RPMI7951 (cell line): ENCODE results near the gene DPH2. TPM values are rescaled to one million over a fixed set of nuclear protein-coding genes. Genes with fewer than 3 reads are reported as not detected.
A peak's percentile ranks its signal among the peaks of the same experiment; 100 is the strongest.

Experiments
- DNase-seq: peaks from one replicate; pipeline ENCODE4 v3.0.0-alpha.2; 2012; ENCODE audit warnings: low read depth
- total RNA-seq: library from RNA; depleted of rRNA; stranded (reverse); fragments of >200 nt; shearing (Covaris generic); gene quantifications from 2 replicates; pipeline ENCODE4 v1.2.3, GENCODE V29; 2014

The DPH2 gene
- total RNA-seq, 1 experiment from 2014 or later: 25.5 TPM

DNA sequence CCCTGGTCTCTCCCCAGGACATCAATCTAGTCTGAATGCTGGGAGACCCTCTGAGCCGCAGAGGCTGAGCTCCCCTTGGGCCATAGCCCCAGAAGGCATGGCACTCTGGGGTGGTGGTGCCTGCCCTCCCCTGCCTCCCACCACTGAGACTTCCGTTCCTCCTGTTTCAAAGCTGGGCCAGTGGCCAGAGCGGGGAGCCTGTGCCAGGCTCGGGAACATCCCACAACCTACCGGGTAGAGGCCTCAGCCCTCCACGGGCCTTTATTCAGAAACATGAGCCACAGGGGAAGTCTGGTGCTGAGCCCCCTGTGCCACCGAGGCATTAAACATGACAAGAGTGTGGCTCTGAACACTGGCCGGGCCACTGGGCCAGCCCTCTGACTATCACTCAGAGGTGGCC, 29.6 kb downstream of the DPH2 start:
- no peak for DNase-seq

DNA sequence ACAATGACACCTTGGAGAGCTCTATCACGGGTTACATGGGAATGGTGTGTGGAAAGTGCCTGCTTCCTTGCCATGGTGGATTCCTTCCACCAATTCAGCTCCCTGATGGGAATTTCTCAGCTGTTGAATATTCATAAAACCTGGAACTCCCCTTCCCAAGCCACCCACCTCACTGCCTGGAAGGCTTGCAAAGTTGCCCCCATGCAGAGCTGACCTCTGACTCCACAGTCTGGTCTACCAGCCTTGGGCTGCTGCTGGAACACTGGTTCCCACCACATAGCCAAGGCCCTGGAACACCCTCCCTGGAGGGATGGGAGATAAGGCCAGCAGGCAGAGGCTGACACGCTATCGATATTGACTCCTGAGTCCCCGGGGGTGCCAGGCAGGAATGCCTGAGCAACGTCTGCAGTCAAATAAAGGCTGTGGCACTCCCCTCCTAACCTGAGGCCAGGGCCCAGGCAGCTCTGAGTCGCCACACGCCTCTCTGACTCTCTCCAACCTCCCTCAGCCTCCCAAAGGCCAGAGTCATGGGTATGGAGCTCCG, 30.4 kb downstream of the DPH2 start:
- no peak for DNase-seq

GRCh38 chr1:44002165-44002564, 32.4 kb downstream of the DPH2 start:
- DNase-seq: no peak

DNA sequence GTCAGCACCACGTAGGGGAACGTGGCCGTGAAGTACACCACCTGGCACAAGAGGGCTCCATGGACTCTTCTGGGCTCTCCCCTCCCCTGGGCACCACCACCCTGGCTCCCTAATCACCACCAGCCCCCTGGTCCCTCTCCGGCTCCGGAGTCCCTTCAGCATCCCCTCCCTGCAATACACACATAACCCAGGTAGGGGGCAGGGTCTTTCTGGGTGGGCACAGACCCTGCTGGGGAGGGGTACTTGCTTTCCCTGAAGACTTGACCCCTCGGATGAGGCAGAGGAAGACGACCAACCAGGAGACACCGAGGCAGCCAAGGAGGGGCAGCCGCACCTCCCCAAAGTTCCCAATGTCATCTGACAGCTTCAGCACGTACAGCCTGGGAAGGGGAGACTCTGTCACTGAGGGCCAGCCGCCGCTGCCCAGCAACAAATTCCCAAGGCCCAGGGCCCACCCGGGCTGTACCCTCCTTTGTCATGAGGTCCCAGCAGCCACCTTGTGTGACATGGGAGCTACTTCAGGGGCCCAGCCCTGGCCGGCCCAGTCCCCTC, 32.9 kb downstream of the DPH2 start:
- DNase-seq: no peak

DNA sequence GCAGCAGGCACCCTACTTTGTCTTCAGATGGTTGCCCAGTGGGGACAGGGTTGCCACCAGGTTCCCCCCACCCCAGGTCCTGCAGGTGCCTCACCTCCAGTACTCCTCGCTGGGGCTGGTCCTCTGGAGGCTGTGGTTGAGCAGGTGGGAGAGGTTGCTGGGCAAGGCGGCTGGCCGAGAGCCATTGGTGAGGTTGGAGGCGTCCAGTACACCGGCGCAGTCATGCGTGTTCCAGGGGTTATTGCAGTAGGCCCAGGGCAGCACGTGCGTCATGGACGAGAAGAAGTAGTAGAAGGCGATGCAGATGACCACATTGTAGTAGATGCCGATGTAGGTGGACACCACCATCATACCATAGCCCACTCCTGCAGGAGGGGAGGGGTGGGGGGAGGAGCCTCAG, 38.4 kb downstream of the DPH2 start:
- DNase-seq: no peak

DNA sequence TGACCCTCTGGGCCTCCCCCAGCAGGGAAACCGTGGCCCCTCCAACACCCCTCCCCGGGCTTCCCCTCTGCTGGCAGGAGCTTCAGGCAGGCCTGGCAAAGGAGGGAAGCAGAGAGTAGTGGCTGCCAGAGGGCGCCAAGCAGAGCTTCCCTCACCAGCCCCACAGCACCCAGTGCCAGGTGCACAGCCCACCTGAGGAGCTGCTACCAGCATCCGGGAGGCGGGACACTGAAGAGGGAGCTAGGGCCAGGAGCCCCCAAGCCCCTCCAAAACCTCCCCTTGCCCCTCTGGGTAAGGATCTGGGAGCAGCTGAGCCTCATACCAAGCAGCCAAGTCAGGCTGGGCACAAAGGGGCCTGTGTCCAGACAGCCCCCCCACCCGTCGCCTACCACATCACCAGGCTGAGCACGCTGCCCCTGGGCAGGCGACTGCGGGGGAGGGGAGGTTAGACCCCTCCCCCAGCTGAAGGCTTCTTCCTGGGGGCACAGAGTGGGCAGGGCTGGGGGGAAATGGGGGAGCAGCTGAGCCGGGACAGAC, 41.2 kb downstream of the DPH2 start:
- DNase-seq: no peak

- DNase-seq: peak; percentile 25
Measured at GRCh38 chr1:44012404-44012803, 42.6 kb downstream of the DPH2 start.

- no peak for DNase-seq
Measured at GRCh38 chr1:44012941-44013609, 43.3 kb downstream of the DPH2 start.

GRCh38 chr1:44013949-44014348, 44.1 kb downstream of the DPH2 start:
- DNase-seq: no peak

DNA sequence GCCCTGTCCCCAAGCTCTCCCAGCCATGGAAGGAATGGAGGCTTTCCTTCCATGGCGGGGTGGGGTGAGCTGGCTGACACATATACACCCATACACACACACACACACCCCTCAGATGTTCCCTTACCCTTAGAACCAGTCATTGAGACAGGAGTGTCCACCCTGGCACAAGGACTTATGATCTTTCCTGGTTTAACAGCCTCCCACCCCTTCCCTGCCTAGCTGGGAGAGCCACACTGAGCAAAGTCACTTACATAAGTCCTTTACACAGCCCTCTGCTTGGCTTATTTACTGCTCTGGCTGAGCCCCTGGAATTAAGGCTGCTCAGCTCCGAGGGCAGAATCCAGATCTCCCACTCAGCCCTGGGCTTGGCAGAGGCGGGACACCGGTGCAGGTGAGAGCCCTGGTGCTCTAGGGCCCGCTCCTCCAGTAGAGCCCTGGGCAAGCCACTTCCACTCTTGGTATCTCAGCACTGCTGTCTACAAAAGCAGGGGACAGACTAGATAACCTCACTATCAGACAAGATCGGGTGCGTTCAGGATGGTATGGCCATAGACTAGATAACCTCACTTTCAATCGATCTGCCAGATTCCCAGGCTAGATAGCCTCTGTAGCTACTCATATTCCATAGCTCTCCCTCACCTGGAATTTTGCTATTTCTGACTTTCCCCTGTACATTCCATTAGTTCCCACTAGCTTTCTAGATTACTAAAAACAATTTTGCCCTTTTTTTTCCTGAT, 44.7 kb downstream of the DPH2 start:
- DNase-seq: no peak

DNA sequence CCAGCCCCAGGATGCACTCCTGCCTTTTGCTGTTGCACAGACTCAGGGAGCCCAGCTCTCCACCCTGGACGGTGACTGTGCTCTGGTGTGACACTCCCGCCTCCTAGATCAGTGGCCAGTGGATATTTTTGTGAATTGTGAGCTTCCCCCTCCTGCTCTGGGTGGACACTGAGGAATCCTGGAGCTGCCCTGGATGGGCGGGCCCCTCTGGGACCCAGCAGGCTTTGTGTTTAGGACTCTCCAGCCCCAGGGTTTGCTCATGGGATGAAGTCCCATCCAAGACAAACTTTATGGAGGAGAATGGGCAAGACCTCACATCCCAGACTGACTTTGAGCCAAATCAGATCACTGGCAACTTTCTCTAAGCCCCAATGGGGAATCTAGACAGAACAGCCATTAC, 45.4 kb downstream of the DPH2 start:
- DNase-seq: no peak

GRCh38 chr1:44016041-44016889, 46.5 kb downstream of the DPH2 start:
- no peak for DNase-seq

DNA sequence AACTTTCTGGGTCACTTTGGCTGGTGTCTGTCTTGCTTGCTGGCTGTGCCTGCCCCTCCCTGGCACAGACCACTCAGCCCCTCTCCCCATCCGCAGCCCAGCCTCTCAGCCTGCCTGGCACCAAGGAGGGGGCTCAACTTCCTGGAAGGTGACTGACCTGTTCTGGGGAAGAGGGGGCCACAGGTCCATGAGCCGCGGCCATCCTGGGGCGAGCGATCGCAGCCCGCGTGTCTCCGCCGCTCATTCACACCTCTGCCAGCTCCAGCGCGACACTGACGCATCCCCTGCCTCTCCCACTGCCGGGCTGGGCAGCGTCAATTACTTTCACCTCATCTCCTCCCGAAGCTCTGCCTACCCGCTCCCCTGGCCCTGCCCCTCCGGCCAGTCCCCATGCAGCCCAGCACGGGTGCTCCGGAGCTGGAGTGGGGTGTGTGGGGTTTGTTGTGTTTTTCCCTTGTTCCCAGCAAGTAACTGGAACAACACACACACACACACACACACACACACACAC, 47.1 kb downstream of the DPH2 start:
- no peak for DNase-seq

GRCh38 chr1:44019466-44019948, 49.7 kb downstream of the DPH2 start:
- no peak for DNase-seq

DNA sequence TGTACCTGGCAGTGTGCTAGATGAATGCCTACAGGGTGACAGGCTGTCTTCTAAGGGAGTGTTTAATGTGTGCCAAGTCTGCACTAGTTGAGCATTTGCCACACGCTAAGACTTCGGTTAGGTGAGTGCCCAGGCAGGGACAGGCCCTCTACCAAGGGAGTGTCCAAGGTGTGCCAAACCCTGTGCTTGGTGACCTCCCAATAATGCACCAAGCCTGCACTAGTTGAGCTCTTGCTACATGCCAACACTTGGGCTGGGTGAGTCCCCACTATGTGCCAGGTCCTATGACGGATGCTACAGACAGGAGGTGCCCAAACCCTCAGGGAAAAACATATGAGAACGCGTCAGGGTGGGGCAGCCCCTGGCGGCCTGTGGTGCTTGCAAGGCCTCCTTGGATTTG, 50.7 kb downstream of the DPH2 start:
- no peak for DNase-seq

- DNase-seq: no peak
Measured at GRCh38 chr1:44021156-44021555, 51.3 kb downstream of the DPH2 start.

GRCh38 chr1:44021581-44022321, 51.9 kb downstream of the DPH2 start:
- DNase-seq: no peak
